Muscle layer of duodenum (tissue), 2 donors: Measurements from ENCODE around the gene GRB2.
A peak's percentile ranks its signal among the peaks of the same experiment; 100 is the strongest.

Experiments used
- H3K27ac ChIP-seq: one replicate; pipeline ENCODE4 v1.7.0; 2013; ENCODE audit warnings: mild to moderate bottlenecking, low read length
- H3K27me3 ChIP-seq: one replicate; pipeline ENCODE4 v1.7.0; 2013; ENCODE audit warnings: low read depth, mild to moderate bottlenecking, control low read depth, low read length
- H3K36me3 ChIP-seq, 2 donors: one replicate each; pipeline ENCODE4 v1.7.0; 2013; ENCODE audit warnings: low read length in 2 of 2, control low read depth in 1 of 2, mild to moderate bottlenecking in 1 of 2; ENCODE audit not compliant: insufficient read depth in 2 of 2, control insufficient read depth in 1 of 2
- H3K4me1 ChIP-seq, 2 donors: one replicate each; pipeline ENCODE4 v1.7.0; 2013; ENCODE audit warnings: low read length in 2 of 2, mild to moderate bottlenecking in 2 of 2, control low read depth in 1 of 2, moderate library complexity in 1 of 2; ENCODE audit not compliant: insufficient read depth in 2 of 2, control insufficient read depth in 1 of 2
- H3K4me3 ChIP-seq, 2 donors: one replicate each; pipeline ENCODE4 v1.7.0; 2013; ENCODE audit warnings: low read length in 2 of 2, low read depth in 1 of 2, mild to moderate bottlenecking in 1 of 2
- H3K9me3 ChIP-seq, 2 donors: one replicate each; pipeline ENCODE4 v1.7.0; 2013; ENCODE audit warnings: low read length in 2 of 2, control low read depth in 1 of 2, mild to moderate bottlenecking in 1 of 2; ENCODE audit not compliant: control insufficient read depth in 1 of 2
- donor health status: healthy.

Gene GRB2

DNA sequence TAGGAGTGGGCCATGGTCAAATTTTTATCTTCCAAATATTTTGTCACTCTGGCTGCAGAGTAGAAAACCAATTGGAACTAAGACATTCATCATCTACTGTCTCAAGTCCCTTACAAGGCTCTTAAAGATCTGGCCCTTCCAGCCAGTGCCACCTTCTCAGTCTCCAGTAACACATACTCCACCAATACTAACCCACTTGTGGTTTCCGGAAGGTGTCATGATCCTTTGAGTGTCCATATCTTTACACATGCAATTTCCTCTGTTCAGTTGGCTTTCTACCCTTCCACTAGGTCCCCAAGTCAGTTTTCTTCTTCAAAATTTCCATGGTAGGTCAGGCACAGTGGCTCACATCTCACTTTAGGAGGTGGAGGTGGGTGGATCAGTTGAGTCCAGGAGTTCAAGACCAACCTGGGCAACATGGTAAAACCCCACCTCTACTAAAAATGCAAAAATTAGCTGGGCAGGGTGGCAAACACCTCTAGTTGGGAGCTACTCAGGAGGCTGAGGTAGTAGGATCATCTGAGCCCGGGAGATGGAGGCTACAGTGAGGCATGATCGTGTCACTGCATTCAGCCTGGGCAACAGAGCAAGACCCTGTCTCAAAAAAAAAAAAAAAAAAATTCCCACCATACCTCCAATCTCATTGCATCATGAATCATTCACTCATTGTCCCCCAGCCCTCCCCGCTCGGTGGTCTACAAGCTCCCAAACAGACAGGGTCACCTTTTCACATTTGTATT is 6.0 kb upstream of the GRB2 start:
- Histone ChIP-seq H3K4me3 (no peak overlapping the region), H3K27me3 (no peaks in the 10 kb centered on the region), H3K4me1 (peaks cover 0 to 8% of the 10 kb centered on the region in 2 donors), H3K9me3 (no peaks in the 10 kb centered on the region), H3K36me3 (no peaks in the 10 kb centered on the region), H3K27ac (no peak overlapping the region)

DNA sequence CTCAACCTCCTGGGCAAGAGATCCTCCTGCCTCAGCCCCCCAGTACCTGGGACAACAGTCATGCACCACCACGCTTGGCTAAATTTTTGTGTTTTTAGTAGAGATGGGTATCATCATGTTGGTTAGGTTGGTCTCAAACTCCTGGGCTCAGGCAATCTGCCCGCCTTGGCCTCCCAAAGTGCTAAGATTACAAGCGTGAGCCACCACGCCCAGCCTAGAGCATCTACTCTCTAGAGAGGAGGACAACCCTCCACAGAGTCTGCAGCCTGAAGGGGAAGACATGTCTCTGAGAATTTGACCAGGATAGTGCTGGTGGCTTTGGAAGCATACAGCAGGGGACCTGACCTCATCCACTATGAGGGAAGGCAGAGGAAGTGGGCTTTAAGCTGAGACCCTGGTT is 4.7 kb upstream of the GRB2 start:
- no peaks in the 10 kb centered on the region for H3K9me3 ChIP-seq
- H3K4me3 ChIP-seq, result no peak overlapping the region
- H3K36me3 ChIP-seq, result peaks cover 0 to 2% of the 10 kb centered on the region in 2 donors

DNA sequence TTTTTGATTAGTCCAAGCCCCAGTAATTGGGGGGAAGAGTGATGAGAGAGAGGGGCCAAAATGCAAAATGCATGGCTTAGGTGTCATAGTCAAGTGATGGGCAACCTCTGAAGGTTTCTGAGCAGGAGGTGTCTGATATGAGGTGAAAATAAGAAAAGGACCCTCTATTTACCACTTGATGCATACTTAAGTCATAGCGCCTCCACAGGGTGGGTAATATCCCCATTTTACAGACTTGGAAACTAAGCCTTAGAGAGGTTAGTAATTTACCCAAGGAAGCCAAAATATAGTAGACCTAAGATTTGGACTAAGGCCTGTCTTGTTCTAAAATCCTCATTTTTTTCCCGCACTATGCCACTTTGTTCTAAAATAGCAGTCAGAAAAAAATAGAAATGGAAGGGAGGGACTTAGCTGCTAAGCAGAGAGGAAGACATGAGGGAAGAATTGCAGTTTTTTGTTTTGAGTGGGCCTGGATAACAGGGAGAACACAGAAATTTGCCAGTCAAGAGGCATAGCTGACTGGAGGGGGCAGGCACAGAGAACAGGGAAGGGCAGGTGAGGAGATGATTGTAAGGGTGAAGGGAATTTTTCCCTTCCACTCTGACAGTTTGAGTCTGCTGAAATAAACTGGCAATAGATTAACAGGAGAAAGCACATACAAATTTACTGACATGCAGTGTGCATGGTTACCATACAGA is 2.3 kb upstream of the GRB2 start:
- H3K36me3 ChIP-seq, result peaks cover 0 to 5% of the 10 kb centered on the region in 2 donors
- H3K4me3 ChIP-seq, result no peak overlapping the region
- no peaks in the 10 kb centered on the region for H3K27me3 ChIP-seq
- no peaks in the 10 kb centered on the region for H3K9me3 ChIP-seq
- peaks cover 5 to 20% of the 10 kb centered on the region in 2 donors for H3K4me1 ChIP-seq
- H3K27ac ChIP-seq, result no peak overlapping the region

More for the DNA sequence above, 4.7 kb upstream of the GRB2 start:
- H3K27ac ChIP-seq, result no peak overlapping the region
- H3K27me3 ChIP-seq, result no peaks in the 10 kb centered on the region
- peaks cover 5 to 13% of the 10 kb centered on the region in 2 donors for H3K4me1 ChIP-seq

DNA sequence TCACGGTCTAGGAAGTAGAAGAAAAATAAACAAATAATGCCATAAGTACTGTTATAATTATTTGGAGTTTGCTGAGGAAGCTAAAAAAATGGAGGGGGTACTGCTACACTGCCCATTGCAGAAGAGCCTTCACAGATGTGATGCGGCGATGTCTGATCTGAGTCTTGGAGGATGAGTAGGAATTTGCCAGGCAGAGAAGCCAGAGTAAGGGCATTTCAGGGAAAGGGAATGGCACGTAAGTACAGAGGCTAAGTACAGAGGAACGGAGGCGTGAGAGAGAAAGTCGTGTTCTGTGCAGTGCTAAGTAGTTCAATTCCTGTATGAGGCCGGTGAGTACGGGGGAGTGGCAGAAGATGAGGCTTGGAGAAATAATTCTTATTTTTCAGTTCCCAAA is 741 bp upstream of the GRB2 start:
- Histone ChIP-seq H3K4me1 (peaks cover 10 to 27% of the 10 kb centered on the region in 2 donors), H3K9me3 (no peaks in the 10 kb centered on the region), H3K27ac (peak overlapping the region; percentile 74), H3K36me3 (peaks cover 0 to 5% of the 10 kb centered on the region in 2 donors), H3K27me3 (no peaks in the 10 kb centered on the region), H3K4me3 (peak overlapping the region; percentile 83 to 97)

DNA sequence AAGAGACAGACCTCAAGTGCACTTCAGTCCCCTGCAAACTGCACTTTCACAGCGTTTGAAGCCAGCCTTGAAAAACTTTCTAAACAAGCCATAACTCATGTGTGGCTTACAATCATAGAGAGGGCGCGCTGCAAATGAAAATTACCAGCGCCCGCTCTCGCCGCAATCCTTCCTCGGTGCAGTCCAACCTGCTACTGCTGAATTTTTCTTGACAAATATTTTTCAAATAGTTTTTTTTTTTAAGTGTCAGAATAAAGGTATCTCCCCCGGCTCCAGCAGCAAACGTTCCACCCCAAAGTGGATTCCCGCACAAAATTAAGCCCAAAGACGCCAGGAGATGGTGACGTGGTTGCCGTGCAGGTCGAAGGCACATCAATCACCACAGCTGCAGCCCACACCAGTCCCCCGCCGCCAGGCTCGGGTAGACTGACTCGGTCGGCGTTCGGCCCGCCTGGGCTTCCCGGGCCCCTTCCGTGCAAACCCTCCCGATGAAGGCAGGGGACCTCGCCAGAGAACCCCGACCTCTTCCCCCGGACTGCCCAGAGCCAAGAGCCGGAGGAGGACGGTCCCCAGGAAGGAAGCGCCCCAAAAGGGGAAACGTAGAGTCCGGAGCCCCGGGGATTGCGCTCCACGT is 630 bp downstream of the GRB2 start:
- peaks cover 0 to 5% of the 10 kb centered on the region in 2 donors for H3K36me3 ChIP-seq
- no peaks in the 10 kb centered on the region for H3K27me3 ChIP-seq
- H3K27ac ChIP-seq, result peak overlapping the region; percentile 84
- H3K9me3 ChIP-seq, result no peaks in the 10 kb centered on the region
- H3K4me3 ChIP-seq, result peak overlapping the region; percentile 91 to 97
- H3K4me1 ChIP-seq, result peaks cover 10 to 29% of the 10 kb centered on the region in 2 donors

DNA sequence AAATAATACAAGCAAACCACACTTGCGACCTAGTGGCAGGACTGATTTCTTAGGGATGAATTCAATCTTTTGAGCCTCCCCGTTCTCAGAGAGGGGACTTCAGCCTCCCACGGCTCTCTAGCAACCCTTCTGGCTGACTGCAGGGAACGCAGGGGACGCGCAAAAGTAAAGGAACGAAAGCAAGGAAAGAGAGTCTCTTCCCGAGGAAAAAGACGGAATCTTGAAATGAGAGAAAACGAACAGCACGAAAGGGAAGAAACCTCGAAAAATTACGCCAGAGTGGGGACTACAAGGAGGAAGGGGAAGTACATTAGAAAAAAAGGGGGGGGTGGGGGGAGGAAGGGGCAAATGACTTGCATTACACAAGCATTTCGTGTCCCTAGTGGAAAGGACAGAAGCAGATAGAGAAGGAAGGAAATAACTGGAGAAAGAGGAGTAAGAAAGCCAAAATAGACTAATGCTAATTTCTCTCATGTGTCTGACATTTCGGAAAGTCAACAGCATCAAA is 1.2 kb downstream of the GRB2 start:
- H3K4me3 ChIP-seq, result peak overlapping the region; percentile 91 to 97
- H3K9me3 ChIP-seq, result no peaks in the 10 kb centered on the region
- H3K27me3 ChIP-seq, result no peaks in the 10 kb centered on the region
- H3K4me1 ChIP-seq, result peaks cover 10 to 29% of the 10 kb centered on the region in 2 donors
- H3K36me3 ChIP-seq, result peaks cover 0 to 5% of the 10 kb centered on the region in 2 donors
- peak overlapping the region; percentile 84 for H3K27ac ChIP-seq

DNA sequence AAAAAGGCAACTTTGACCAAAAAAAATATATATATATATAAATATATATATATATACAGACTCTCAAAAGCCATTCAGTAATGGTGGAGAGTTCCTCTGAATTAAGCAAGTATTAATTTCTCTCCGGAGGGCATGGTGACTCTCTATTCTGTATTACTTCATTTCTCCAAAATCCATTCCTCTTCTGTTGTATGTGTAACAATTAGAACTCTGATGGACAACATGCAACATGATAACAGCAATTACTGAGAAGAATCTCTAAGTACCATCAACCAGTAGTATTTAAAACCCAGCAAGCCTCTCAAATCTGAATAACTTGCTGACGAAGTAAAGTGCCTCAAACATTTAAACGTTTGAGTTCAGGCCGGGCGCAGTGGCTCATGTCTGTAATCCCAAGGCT is 2.3 kb downstream of the GRB2 start:
- Histone ChIP-seq H3K4me3 (no peak overlapping the region), H3K4me1 (peaks cover 10 to 29% of the 10 kb centered on the region in 2 donors)

DNA sequence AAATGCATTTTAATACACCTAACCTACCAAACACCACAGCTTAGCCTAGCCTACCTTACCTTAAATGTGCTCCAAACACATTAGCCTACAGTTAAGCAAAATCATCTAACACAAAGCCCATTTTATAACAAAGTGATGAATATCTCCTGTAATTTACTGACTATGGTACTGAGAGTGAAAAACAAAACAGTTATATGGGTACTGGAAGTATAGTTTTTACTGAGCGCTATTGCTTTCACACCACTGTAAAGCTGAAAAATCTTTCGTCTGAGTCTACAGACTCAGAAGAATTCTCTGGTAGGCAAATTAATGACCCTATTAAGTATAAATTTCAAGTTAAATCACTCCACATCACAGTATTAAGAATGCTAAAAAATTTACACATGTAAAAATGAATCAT is 3.5 kb downstream of the GRB2 start:
- Histone ChIP-seq H3K36me3 (peaks cover 0 to 5% of the 10 kb centered on the region in 2 donors), H3K4me3 (no peak overlapping the region), H3K9me3 (no peaks in the 10 kb centered on the region), H3K4me1 (peaks cover 10 to 29% of the 10 kb centered on the region in 2 donors), H3K27ac (peak overlapping the region; percentile 45), H3K27me3 (no peaks in the 10 kb centered on the region)

More for the DNA sequence above, 2.3 kb downstream of the GRB2 start:
- Histone ChIP-seq H3K27me3 (no peaks in the 10 kb centered on the region), H3K9me3 (no peaks in the 10 kb centered on the region), H3K36me3 (peaks cover 0 to 5% of the 10 kb centered on the region in 2 donors), H3K27ac (no peak overlapping the region)

DNA sequence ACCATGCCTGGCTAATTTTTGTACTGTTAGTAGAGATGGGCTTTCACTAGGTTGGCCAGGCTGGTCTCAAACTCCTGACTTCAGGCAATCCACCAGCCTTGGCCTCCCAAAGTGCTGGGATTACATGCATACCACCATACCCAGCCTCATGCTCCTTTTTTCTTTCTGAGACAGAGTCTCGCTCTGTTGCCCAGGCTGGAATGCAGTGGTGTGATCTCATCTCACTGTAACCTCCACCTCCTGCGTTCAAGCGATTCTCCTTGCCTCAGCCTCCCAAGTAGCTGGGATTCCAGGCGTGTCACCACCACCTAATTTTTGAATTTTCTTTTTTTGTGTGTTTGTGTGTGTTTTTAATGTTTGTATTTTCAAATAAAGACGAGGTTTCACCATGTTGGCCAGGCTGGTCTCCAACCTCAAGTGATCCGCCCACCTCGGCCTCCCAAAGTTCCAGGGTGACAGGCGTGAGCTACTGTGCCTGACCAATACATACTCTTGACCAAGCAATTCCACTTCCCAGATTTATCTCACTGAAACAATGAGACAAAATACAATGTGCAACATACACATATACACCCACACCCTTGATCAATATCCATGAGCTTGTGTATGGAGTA is 5.0 kb downstream of the GRB2 start:
- H3K36me3 ChIP-seq, result peaks cover 0 to 5% of the 10 kb centered on the region in 2 donors
- no peaks in the 10 kb centered on the region for H3K27me3 ChIP-seq
- H3K4me3 ChIP-seq, result no peak overlapping the region
- peaks cover 6 to 30% of the 10 kb centered on the region in 2 donors for H3K4me1 ChIP-seq
- H3K27ac ChIP-seq, result no peak overlapping the region
- no peaks in the 10 kb centered on the region for H3K9me3 ChIP-seq

DNA sequence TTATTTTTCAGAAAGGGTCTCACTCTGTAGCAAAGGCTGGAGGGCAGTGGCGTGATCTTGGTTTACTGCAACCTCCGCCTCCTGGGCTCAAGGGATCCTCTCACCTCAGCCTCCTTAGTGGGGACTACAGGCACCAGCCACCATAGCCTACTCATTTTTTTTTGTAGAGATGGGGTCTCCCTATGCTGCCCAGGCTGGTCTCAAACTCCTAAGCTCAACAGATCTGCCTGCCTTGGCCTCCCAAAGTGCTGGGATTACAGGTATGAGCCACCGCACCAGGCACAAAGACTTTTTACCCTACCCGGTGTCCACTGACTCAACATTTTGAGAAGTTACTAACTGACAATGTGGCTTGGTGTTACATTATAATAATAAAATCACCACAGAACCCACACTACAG is 7.2 kb downstream of the GRB2 start:
- Histone ChIP-seq H3K27ac (no peak overlapping the region), H3K4me3 (no peak overlapping the region), H3K36me3 (no peaks in the 10 kb centered on the region), H3K4me1 (peaks cover 13 to 38% of the 10 kb centered on the region in 2 donors), H3K27me3 (no peaks in the 10 kb centered on the region), H3K9me3 (no peaks in the 10 kb centered on the region)

DNA sequence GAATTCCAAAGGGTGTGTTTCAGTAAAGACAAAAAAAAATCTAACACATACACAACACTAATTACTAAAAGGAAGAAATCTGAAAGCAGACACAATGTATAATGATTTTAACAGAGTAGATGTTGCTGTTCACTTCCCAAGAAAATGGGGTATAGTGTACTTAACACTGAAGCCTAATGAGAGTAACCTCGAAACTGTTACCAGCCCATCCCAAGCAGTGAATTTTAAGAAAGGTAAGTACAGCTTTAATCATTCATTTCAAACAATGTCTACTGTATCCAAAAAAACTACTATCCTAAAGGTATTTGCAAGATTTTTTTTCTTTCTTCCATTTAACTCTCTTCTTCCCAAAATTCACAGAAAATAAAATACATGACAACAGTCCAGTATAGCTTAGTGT is 8.3 kb downstream of the GRB2 start:
- Histone ChIP-seq H3K27me3 (no peaks in the 10 kb centered on the region), H3K36me3 (no peaks in the 10 kb centered on the region), H3K4me1 (peaks cover 18 to 46% of the 10 kb centered on the region in 2 donors), H3K9me3 (no peaks in the 10 kb centered on the region), H3K27ac (no peak overlapping the region), H3K4me3 (no peak overlapping the region)
